ENCODE measurements around the gene SDCBP2. TPM values are rescaled to one million over a fixed set of nuclear protein-coding genes. Genes with fewer than 3 reads are reported as not detected.

Gene SDCBP2
- total and polyA plus RNA-seq, 4 donors: 1.9 to 6.1 (median 4.7) TPM

DNA sequence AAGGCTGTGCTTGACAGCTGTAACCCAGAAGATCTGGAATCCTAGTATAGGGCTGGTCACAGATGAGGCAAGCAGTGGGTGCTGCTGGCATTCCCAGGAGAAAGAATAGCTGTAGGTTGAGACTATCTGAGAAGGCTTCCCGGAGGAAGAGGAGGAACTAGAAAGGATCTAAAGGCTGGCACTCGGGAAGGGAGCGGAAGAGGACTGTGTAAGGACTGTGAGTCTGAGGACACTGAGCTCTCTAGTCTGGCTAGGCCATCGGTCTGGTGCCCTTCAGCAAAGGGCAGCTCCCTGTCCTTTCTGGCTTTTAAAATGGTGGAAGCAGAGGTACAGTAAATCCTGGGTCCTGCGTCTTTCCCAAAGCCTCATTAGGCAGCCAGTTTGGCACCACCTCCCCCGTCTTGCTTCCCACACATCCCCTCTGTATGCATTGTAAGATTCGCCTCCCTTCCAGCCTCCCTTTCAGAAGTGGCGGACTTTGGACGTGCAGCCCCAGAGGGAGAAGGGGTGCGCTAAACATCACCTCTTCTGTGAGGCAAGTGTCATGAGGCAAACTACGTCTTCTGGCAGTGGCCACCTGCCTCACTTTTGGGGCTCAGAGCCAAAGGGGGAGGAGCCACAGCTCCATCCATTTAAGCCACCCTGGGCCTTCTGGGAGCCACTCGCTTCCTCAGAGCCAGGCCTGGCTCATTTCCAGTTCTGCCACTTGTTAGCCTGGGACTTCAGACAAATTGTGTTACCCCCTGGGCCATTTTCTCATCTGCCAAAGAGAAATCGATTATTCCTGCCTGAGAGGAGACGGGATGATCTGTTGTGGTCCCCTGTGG, 54.2 kb downstream of the SDCBP2 start:
- Histone ChIP-seq H3K4me3 (ENCODE audit: low read depth in 1 of 3, low read length in 3 of 3) (no peak overlapping the region), H3K4me1 (ENCODE audit: control insufficient read depth in 4 of 4, insufficient read depth in 4 of 4, low read length in 3 of 4) (no peaks in the 10 kb centered on the region), H3K9ac (ENCODE audit: low read depth in 1 of 2, low read length in 2 of 2) (no peak overlapping the region), H3K9me3 (ENCODE audit: control insufficient read depth in 4 of 4, low read length in 3 of 4) (no peaks in the 10 kb centered on the region), H3K36me3 (ENCODE audit: control insufficient read depth in 4 of 4, insufficient read depth in 3 of 4, low read depth in 1 of 4, low read length in 3 of 4) (no peaks in the 10 kb centered on the region), H3K27me3 (ENCODE audit: control insufficient read depth in 4 of 4, insufficient read depth in 4 of 4, low read length in 3 of 4) (no peaks in the 10 kb centered on the region), H3K27ac (ENCODE audit: low read depth in 1 of 2, low read length in 2 of 2) (no peak overlapping the region)
- TF ChIP-seq HNF4A (conservative IDR thresholded peaks at IDR 0.05) (no peak), HNF4G (IDR thresholded peaks at IDR 0.05) (no peak), GABPA (IDR thresholded peaks at IDR 0.05 in 1 of 2, conservative IDR thresholded peaks at IDR 0.05 in 1 of 2) (no peak), RAD21 (IDR thresholded peaks at IDR 0.05) (no peak)
- TF ChIP-seq, protein P1, sequence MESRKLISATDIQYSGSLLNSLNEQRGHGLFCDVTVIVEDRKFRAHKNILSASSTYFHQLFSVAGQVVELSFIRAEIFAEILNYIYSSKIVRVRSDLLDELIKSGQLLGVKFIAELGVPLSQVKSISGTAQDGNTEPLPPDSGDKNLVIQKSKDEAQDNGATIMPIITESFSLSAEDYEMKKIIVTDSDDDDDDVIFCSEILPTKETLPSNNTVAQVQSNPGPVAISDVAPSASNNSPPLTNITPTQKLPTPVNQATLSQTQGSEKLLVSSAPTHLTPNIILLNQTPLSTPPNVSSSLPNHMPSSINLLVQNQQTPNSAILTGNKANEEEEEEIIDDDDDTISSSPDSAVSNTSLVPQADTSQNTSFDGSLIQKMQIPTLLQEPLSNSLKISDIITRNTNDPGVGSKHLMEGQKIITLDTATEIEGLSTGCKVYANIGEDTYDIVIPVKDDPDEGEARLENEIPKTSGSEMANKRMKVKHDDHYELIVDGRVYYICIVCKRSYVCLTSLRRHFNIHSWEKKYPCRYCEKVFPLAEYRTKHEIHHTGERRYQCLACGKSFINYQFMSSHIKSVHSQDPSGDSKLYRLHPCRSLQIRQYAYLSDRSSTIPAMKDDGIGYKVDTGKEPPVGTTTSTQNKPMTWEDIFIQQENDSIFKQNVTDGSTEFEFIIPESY (IDR thresholded peaks at IDR 0.05): no peak
- whole genome bisulfite sequencing: 92% methylated on average over 14 of the region's 14 CpGs
- DNase-seq (ENCODE audit: low spot score): no peak

DNA sequence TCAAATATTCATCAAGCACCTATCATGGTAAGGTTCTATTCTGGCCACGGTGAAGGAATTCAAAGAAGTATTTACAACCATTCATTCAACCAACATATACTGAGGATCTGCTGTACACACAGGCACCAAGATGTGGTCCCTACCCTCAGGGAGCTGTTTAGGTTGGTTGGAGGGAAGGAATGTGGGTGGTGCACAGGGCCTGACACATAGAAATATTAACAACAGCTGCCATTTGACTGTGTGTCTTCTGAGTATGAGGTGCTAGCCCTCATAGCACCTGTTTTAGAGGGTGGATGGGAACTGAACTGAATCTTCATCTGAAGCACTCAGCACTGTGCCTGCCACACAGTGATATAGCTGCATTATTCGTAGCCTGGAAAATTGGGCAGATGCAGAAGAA, 55.6 kb downstream of the SDCBP2 start:
- Histone ChIP-seq H3K36me3 (ENCODE audit: control insufficient read depth in 4 of 4, insufficient read depth in 3 of 4, low read depth in 1 of 4, low read length in 3 of 4) (no peaks in the 10 kb centered on the region), H3K9me3 (ENCODE audit: control insufficient read depth in 4 of 4, low read length in 3 of 4) (no peaks in the 10 kb centered on the region), H3K4me3 (ENCODE audit: low read depth in 1 of 3, low read length in 3 of 3) (no peak overlapping the region), H3K4me1 (ENCODE audit: control insufficient read depth in 4 of 4, insufficient read depth in 4 of 4, low read length in 3 of 4) (no peaks in the 10 kb centered on the region), H3K27me3 (ENCODE audit: control insufficient read depth in 4 of 4, insufficient read depth in 4 of 4, low read length in 3 of 4) (no peaks in the 10 kb centered on the region), H3K27ac (ENCODE audit: low read depth in 1 of 2, low read length in 2 of 2) (no peak overlapping the region), H3K9ac (ENCODE audit: low read depth in 1 of 2, low read length in 2 of 2) (no peak overlapping the region)
- WGBS: 88% methylated on average over 2 of the region's 2 CpGs
- no peak for TF ChIP-seq YY1 (IDR thresholded peaks at IDR 0.05)
- no peak for TF ChIP-seq RAD21 (IDR thresholded peaks at IDR 0.05)
- no peak for TF ChIP-seq SP1 (IDR thresholded peaks at IDR 0.05)
- no peak for TF ChIP-seq RXRA (IDR thresholded peaks at IDR 0.05)
- TF ChIP-seq HNF4G (IDR thresholded peaks at IDR 0.05): no peak
- TF ChIP-seq, protein P2, sequence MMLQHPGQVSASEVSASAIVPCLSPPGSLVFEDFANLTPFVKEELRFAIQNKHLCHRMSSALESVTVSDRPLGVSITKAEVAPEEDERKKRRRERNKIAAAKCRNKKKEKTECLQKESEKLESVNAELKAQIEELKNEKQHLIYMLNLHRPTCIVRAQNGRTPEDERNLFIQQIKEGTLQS (IDR thresholded peaks at IDR 0.05): no peak
- TF ChIP-seq EGR1 (IDR thresholded peaks at IDR 0.05; ENCODE audit: low read depth in 2 of 2): no peak
- TF ChIP-seq, protein P3, sequence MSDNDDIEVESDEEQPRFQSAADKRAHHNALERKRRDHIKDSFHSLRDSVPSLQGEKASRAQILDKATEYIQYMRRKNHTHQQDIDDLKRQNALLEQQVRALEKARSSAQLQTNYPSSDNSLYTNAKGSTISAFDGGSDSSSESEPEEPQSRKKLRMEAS (IDR thresholded peaks at IDR 0.05): no peak
- TF ChIP-seq FOXA1 (IDR thresholded peaks at IDR 0.05): no peak
- TF ChIP-seq GABPA (IDR thresholded peaks at IDR 0.05 in 1 of 2, conservative IDR thresholded peaks at IDR 0.05 in 1 of 2): no peak
- no peak for TF ChIP-seq TAF1 (conservative IDR thresholded peaks at IDR 0.05)
- TF ChIP-seq, protein P1 (IDR thresholded peaks at IDR 0.05): no peak
- TF ChIP-seq, protein P4, sequence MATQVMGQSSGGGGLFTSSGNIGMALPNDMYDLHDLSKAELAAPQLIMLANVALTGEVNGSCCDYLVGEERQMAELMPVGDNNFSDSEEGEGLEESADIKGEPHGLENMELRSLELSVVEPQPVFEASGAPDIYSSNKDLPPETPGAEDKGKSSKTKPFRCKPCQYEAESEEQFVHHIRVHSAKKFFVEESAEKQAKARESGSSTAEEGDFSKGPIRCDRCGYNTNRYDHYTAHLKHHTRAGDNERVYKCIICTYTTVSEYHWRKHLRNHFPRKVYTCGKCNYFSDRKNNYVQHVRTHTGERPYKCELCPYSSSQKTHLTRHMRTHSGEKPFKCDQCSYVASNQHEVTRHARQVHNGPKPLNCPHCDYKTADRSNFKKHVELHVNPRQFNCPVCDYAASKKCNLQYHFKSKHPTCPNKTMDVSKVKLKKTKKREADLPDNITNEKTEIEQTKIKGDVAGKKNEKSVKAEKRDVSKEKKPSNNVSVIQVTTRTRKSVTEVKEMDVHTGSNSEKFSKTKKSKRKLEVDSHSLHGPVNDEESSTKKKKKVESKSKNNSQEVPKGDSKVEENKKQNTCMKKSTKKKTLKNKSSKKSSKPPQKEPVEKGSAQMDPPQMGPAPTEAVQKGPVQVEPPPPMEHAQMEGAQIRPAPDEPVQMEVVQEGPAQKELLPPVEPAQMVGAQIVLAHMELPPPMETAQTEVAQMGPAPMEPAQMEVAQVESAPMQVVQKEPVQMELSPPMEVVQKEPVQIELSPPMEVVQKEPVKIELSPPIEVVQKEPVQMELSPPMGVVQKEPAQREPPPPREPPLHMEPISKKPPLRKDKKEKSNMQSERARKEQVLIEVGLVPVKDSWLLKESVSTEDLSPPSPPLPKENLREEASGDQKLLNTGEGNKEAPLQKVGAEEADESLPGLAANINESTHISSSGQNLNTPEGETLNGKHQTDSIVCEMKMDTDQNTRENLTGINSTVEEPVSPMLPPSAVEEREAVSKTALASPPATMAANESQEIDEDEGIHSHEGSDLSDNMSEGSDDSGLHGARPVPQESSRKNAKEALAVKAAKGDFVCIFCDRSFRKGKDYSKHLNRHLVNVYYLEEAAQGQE (IDR thresholded peaks at IDR 0.05): no peak
- no peak for TF ChIP-seq FOXA2 (IDR thresholded peaks at IDR 0.05)
- TF ChIP-seq JUND (IDR thresholded peaks at IDR 0.05): no peak
- TF ChIP-seq, protein P5, sequence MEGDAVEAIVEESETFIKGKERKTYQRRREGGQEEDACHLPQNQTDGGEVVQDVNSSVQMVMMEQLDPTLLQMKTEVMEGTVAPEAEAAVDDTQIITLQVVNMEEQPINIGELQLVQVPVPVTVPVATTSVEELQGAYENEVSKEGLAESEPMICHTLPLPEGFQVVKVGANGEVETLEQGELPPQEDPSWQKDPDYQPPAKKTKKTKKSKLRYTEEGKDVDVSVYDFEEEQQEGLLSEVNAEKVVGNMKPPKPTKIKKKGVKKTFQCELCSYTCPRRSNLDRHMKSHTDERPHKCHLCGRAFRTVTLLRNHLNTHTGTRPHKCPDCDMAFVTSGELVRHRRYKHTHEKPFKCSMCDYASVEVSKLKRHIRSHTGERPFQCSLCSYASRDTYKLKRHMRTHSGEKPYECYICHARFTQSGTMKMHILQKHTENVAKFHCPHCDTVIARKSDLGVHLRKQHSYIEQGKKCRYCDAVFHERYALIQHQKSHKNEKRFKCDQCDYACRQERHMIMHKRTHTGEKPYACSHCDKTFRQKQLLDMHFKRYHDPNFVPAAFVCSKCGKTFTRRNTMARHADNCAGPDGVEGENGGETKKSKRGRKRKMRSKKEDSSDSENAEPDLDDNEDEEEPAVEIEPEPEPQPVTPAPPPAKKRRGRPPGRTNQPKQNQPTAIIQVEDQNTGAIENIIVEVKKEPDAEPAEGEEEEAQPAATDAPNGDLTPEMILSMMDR (IDR thresholded peaks at IDR 0.05; ENCODE audit: low read depth, low read length, missing input control): no peak
- TF ChIP-seq HNF4A (conservative IDR thresholded peaks at IDR 0.05): no peak
- no peak for DNase-seq (ENCODE audit: low spot score)
